PFSK-1 (cell line): Measurements from ENCODE around the gene FAM120B.

Experiments used
- FOXP2 ChIP-seq: optimal IDR thresholded peaks from 2 replicates; pipeline ENCODE3; 2011; ENCODE audit warnings: borderline replicate concordance, control low read depth, inconsistent platforms; ENCODE audit not compliant: insufficient read depth; ENCODE audit errors: extremely low read length, extremely low read depth
- POLR2AphosphoS5 ChIP-seq: IDR thresholded peaks from 2 replicates; pipeline ENCODE4 v1.6.1; 2012; ENCODE audit warnings: low read depth, mild to moderate bottlenecking, control low read depth, low read length, moderate library complexity
- SIN3A ChIP-seq: IDR thresholded peaks from 2 replicates; pipeline ENCODE4 v1.6.1; 2012; ENCODE audit warnings: mild to moderate bottlenecking, low read length, moderate library complexity, borderline replicate concordance; ENCODE audit not compliant: insufficient read depth
- TAF1 ChIP-seq: IDR thresholded peaks from 2 replicates; pipeline ENCODE4 v1.6.1; 2012; ENCODE audit warnings: low read length, control low read depth, borderline replicate concordance; ENCODE audit not compliant: insufficient read depth
- TF ChIP-seq, protein P1 (sequence below), 2 experiments: IDR thresholded peaks; 2 replicates each; pipeline versions ENCODE4 v1.6.1 to v1.8.0; 2011 to 2012; ENCODE audit warnings: low read depth in 2 of 2, low read length in 2 of 2, control low read depth in 1 of 2, inconsistent platforms in 1 of 2, mild to moderate bottlenecking in 1 of 2, moderate library complexity in 1 of 2; ENCODE audit not compliant: insufficient read depth in 1 of 2

FAM120B gene

DNA sequence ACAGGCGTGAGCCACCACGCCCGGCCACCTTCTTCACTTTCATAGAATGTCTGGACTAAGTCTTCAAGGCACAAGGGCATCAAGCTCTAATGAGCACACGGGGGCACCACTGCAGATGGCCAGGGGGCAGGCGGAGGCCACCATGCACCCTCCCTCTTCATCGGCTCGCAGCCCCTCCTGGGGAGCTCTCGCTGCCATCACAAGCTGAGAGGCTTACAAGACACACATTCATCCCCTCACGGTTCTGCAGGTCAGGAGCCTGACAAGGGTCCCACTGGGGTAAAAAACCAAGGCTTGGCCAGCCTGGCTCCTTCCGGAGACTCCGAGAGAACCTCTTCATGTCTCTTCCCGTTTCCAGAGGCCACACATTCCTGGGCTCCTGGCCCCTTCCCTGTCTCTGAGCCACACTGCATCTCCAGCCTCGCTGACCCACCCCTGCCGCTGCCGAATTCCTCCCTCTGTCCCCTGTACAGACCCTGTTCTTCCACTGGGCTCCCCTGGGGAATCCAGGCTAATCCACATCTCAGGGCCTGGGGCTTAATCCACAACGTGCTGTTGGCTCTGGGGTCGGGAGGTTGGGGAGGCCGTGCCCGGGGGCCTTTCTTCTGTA, 35.5 kb upstream of the FAM120B start:
- TF ChIP-seq, protein P1, sequence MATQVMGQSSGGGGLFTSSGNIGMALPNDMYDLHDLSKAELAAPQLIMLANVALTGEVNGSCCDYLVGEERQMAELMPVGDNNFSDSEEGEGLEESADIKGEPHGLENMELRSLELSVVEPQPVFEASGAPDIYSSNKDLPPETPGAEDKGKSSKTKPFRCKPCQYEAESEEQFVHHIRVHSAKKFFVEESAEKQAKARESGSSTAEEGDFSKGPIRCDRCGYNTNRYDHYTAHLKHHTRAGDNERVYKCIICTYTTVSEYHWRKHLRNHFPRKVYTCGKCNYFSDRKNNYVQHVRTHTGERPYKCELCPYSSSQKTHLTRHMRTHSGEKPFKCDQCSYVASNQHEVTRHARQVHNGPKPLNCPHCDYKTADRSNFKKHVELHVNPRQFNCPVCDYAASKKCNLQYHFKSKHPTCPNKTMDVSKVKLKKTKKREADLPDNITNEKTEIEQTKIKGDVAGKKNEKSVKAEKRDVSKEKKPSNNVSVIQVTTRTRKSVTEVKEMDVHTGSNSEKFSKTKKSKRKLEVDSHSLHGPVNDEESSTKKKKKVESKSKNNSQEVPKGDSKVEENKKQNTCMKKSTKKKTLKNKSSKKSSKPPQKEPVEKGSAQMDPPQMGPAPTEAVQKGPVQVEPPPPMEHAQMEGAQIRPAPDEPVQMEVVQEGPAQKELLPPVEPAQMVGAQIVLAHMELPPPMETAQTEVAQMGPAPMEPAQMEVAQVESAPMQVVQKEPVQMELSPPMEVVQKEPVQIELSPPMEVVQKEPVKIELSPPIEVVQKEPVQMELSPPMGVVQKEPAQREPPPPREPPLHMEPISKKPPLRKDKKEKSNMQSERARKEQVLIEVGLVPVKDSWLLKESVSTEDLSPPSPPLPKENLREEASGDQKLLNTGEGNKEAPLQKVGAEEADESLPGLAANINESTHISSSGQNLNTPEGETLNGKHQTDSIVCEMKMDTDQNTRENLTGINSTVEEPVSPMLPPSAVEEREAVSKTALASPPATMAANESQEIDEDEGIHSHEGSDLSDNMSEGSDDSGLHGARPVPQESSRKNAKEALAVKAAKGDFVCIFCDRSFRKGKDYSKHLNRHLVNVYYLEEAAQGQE (IDR thresholded peaks at IDR 0.05; ENCODE audit: insufficient read depth in 1 of 2, low read depth in 2 of 2, low read length in 2 of 2), result no peak
- no peak for TF ChIP-seq POLR2AphosphoS5
- no peak for TF ChIP-seq TAF1
- no peak for TF ChIP-seq FOXP2

DNA sequence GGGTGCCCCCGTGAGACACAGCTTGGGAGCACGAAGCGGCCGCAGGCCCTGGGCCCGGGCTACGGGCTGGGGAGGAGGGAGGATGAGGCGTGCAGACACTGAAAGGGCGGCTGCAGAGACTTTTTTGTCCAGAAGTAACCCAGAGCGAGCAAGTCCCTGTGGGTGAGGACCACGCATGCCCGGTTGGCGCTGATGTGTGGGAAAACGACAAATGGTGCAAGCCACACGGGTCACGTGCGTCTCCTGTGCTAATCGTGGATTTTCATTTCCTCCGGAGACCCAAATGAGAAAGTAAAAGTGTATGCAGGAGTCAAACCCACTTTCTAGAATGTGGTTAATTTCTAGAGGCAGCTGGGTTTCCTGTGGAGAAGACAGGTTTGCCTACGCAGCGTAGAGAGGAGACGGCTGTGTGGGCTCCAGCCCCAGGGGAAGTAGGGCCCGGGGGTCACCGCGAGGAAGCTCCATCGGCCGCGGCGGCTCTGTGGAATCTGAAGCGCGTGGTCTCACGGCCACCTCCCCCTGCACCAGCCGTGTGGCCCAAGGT, 34.7 kb upstream of the FAM120B start:
- TF ChIP-seq SIN3A (no peak), TAF1 (no peak), POLR2AphosphoS5 (no peak), FOXP2 (no peak)
- TF ChIP-seq, protein P1 (IDR thresholded peaks at IDR 0.05; ENCODE audit: insufficient read depth in 1 of 2, low read depth in 2 of 2, low read length in 2 of 2), result no peak

DNA sequence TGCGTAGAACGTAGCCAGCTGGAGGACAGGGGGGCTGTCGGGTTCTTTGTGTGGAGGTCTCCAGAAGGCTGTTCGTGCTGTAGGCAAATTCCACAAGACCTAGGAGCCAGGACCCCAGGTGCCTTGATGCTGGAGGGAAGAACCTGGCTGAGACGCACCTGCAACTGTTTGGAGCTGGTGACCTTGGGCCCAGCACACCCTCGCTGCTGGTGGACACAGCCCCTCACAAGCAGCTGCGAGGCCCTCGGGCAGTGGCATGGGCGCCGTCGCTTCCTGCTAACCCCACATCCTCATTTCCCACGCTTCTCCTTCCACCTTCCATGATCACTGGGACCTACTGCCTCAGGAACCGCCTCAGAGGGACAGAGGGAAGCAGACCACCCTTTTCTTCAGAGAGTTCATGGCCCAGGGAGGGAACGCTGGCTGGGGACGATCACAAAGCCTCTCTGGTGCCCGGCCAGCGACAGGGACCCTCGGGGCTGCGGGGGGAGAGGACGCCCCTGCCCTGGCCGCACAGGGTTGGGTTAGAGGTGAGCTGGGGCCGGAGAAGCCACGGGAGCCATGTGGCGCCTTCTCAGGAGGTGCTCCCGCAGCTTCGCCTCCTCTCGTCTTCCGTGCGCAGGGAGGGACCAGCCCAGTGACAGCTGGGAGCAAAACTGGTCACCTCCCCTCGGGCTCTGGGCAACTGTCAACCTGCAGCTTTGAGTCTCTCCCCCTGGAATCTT, 34.1 kb upstream of the FAM120B start:
- TF ChIP-seq SIN3A, result no peak
- no peak for TF ChIP-seq TAF1
- TF ChIP-seq, protein P1 (IDR thresholded peaks at IDR 0.05; ENCODE audit: insufficient read depth in 1 of 2, low read depth in 2 of 2, low read length in 2 of 2), result no peak
- no peak for TF ChIP-seq POLR2AphosphoS5
- no peak for TF ChIP-seq FOXP2

DNA sequence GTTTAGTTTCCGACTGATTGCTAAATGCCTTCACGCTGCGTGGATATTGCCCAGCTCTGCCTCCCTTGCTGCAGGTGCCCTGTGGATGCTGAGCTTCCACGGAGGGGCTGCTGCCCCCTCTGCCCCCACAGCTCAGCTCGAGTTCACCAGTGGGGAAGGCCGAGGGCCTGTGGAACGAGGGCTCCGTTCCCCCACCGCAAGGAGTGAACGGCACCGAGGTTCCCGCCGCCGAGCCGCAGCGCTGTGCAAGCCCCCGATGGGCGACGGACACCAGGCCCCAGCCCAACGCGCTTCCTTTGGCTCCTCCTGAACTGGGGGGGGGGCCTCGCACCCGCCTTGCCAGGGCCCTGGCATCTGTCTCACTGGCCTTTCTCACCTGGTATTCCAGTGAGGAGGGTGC, 33.4 kb upstream of the FAM120B start:
- TF ChIP-seq, protein P1 (IDR thresholded peaks at IDR 0.05; ENCODE audit: insufficient read depth in 1 of 2, low read depth in 2 of 2, low read length in 2 of 2), result no peak
- TF ChIP-seq POLR2AphosphoS5, result no peak
- no peak for TF ChIP-seq FOXP2
- no peak for TF ChIP-seq SIN3A
- no peak for TF ChIP-seq TAF1
